Measurements from ENCODE around the gene TTC23. TPM values are rescaled to one million over a fixed set of nuclear protein-coding genes. Genes with fewer than 3 reads are reported as not detected.

The TTC23 gene
- total RNA-seq, 4 donors from 2014 or later, result 19.9 to 45.3 (median 34.0) TPM

DNA sequence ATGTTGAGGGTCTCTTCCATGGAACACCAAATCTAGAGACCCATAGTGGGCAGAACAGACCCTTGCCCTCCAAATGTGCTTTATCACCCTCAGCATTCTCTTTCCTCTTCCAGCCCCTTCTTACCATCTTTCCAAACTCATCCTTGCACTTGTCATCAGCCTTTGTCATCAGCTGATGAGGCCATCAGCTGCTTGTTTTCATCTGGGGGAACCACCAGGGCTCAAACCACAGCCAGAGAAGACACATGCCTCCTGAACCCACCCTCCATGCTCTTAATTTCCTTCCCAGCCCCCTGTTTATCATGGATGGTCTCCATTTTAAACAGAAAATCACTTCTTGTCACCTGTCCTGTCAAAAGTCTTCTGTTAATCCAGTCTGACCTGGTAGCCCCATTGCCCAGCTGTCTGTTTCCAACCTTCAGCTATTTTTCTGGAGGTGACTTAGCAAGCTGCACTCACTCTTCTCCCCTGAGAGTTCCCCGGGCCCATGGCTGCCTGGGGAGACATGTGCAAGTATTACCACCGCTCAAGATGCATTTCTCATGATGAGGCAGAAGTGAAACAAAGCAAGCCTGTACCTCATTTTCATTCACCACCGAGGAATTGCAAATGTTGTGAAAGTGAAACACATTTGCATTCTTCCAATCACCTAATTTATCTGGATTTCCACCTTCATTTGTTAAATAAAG, 159.2 kb downstream of the TTC23 start:
- Histone ChIP-seq H3K9me3 (no peaks in the 10 kb centered on the region), H3K36me3 (no peaks in the 10 kb centered on the region), H3K27ac (no peak overlapping the region), H3K4me3 (replicated peaks in 1 of 3) (no peak overlapping the region), H3K4me1 (no peaks in the 10 kb centered on the region), H3K27me3 (no peaks in the 10 kb centered on the region)
- WGBS, 2 donors, result 73 to 74% methylated on average over 3 of the region's 3 CpGs
- intact Hi-C loops (cut with DNase I), result no loop called here
- TF ChIP-seq, protein P1, sequence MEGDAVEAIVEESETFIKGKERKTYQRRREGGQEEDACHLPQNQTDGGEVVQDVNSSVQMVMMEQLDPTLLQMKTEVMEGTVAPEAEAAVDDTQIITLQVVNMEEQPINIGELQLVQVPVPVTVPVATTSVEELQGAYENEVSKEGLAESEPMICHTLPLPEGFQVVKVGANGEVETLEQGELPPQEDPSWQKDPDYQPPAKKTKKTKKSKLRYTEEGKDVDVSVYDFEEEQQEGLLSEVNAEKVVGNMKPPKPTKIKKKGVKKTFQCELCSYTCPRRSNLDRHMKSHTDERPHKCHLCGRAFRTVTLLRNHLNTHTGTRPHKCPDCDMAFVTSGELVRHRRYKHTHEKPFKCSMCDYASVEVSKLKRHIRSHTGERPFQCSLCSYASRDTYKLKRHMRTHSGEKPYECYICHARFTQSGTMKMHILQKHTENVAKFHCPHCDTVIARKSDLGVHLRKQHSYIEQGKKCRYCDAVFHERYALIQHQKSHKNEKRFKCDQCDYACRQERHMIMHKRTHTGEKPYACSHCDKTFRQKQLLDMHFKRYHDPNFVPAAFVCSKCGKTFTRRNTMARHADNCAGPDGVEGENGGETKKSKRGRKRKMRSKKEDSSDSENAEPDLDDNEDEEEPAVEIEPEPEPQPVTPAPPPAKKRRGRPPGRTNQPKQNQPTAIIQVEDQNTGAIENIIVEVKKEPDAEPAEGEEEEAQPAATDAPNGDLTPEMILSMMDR (IDR thresholded peaks at IDR 0.05), result no peak
- no peak for TF ChIP-seq POLR2A (IDR thresholded peaks at IDR 0.05)
- no peak for DNase-seq

DNA sequence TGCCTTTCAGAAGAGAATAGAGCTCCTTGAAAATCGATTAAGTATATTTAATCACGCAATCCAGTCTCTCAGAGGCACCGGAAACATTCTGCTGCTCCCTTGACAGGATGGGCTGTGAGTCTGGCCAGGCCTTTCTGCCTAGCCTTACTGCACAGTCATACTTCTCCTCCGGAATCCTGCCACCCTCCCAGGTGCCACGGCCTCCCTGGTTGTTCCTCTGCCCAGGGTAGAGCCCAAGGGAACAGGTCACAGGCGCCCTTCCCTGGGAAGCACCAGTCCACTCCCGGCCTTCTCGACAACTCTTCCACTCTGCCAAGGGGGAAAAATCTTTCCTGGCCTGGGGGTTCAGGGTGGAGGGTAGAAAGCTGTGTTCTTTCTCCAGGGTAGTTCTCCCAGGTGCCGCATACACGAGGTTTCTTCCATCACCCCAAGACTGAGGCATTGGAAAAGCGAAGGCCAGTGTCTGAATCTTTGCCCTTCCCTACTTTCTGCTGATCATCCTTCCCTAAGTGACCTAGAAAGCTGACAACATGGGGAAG, 161.9 kb downstream of the TTC23 start:
- intact Hi-C loops (cut with DNase I), result no loop called here
- H3K36me3 ChIP-seq, result no peaks in the 10 kb centered on the region
- no peak overlapping the region for H3K27ac ChIP-seq
- H3K9me3 ChIP-seq, result no peaks in the 10 kb centered on the region
- no peaks in the 10 kb centered on the region for H3K4me1 ChIP-seq
- no peaks in the 10 kb centered on the region for H3K27me3 ChIP-seq
- DNase-seq, result no peak
- WGBS, 2 donors, result 90 to 95% methylated on average over 11 of the region's 11 CpGs
- TF ChIP-seq, protein P1 (IDR thresholded peaks at IDR 0.05), result no peak
- TF ChIP-seq POLR2A (IDR thresholded peaks at IDR 0.05), result no peak
- H3K4me3 ChIP-seq (replicated peaks in 1 of 3), result no peak overlapping the region

DNA sequence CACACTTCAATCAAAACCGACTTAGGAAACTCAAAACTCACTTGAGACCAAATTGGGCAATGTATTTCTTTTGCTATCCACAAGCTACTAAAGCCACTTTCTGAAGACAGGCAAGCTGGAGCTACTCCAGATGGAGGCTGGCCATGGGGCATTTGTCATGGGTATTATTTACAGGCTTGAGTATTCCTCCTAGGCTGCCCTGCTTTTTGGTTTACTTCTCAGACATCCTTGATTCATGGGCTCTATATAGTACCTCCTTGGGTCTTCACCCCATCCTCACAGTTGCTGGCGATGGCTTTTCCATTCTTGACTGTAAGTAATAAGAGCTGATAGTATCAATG, 163.1 kb downstream of the TTC23 start:
- intact Hi-C loops (cut with DNase I), result no loop called here
- H3K27ac ChIP-seq, result no peak overlapping the region

More for the DNA sequence above, 163.1 kb downstream of the TTC23 start:
- TF ChIP-seq, protein P1 (IDR thresholded peaks at IDR 0.05), result no peak
- TF ChIP-seq POLR2A (IDR thresholded peaks at IDR 0.05), result no peak
- no peaks in the 10 kb centered on the region for H3K9me3 ChIP-seq
- DNase-seq, result no peak
- no peaks in the 10 kb centered on the region for H3K36me3 ChIP-seq
- no peaks in the 10 kb centered on the region for H3K27me3 ChIP-seq
- WGBS, 2 donors, result 67 to 88% methylated on average over 2 of the region's 2 CpGs
- no peak overlapping the region for H3K4me3 ChIP-seq (replicated peaks in 1 of 3)
- H3K4me1 ChIP-seq, result no peaks in the 10 kb centered on the region

Other genes starting within 250 kb of the TTC23 start
- not detected for gene PGPEP1L, start 241.8 kb downstream of the TTC23 start, total RNA-seq
- gene SYNM, start 144.5 kb downstream of the TTC23 start, total RNA-seq, result 10 to 100 TPM; 14.8 to 24.8 (median 21.5) TPM
- 10 to 100 TPM; 36.1 to 51.6 (median 44.8) TPM for gene LRRC28, start 1.9 kb upstream of the TTC23 start, total RNA-seq

Data from thyroid gland (tissue), 4 donors.